Measurements from ENCODE around the gene CCL18.
"Not testable (repeated sequence)": the region's sequence is repeated elsewhere in the genome, so short reads cannot be mapped to it uniquely, and the experiment has no call there.

The CCL18 gene

DNA sequence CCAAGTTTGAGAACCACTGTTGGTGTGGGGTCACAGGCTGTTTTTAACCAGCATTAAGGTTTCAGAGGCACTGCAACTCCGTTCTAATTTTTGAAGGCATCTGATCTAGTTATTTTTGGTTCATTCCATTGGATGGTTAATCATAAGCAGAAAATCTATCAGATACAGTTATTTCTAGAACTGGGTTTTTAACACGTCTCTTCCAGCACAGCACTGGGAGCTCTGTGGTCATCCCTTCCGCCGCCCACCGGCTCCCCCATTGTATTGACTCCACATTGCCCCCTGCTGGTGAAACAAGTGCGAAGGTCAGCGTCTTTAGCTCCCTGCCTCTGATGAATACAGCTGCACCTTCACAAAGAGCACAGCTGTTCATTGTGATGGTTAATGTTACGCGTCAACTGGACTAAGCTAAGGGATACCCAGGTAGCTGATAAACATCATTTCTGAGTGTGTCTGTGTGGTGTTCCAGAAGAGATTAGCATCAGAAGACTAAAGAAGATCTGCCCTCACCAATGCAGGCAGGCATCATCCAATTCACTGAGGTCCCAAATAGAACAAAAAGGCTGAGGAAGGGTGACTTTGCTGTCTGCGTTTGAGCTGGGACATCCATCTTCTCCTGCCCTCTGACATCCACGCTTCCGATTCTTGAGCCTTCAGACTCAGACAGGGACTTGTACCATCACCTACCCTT, 8.5 kb downstream of the CCL18 start:
- no peak for DNase-seq

DNA sequence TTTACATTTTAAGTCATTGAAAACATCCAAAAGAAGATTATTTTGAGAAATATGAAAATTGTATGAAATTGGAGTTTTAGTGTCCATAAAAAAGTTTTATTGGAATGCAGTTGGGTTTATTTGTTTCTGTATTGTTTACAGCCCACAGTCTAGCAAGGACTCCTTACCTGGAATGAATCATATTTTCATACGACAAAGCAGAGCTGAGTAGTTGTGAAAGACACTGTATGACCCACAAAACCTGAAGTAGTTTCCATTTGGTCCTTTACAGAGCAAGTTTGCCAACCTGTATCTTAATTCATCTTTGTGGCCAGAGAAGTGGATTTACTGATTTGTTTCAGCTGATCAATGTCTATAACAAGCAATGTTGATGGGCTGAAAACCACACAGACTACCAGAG, 10.3 kb downstream of the CCL18 start:
- no peak for DNase-seq

DNA sequence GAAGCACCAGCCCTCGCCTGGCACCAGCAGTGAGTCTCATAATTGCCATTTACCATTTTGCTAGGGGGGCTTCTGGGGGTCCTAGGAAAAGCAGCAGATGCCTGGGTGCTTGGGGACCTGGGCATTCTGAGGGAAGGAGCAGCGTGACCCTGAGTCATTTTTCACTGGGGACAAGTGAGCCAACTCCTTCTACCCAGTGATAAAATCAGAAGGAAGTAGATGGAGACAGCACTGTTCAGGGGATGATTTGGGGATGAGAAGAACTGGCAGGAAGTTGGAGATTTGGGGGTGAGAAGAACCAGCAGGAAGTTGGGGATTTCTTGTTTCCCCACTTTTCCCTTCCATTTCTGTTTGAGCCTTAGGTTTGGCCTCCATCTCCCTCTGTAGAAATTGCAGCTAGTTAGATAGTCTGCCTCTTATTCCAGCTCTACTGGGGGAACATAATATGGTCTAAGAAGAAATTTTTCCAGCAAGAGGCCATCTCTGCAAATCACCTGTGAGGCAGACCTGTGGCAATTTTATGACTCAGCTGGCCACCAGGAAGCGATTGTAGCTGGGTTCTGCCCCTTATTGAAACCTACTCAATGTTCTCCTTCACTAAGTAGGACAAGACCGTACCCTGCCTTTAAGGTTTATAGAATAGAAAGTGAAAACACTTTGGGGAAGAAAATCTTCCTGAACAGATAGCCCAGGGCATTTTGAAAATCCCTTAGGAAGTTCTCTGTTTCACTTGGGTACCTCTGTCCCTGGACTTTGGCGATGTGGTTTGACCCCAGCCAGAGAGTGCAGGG, 17.8 kb downstream of the CCL18 start:
- not testable (repeated sequence) for DNase-seq

DNA sequence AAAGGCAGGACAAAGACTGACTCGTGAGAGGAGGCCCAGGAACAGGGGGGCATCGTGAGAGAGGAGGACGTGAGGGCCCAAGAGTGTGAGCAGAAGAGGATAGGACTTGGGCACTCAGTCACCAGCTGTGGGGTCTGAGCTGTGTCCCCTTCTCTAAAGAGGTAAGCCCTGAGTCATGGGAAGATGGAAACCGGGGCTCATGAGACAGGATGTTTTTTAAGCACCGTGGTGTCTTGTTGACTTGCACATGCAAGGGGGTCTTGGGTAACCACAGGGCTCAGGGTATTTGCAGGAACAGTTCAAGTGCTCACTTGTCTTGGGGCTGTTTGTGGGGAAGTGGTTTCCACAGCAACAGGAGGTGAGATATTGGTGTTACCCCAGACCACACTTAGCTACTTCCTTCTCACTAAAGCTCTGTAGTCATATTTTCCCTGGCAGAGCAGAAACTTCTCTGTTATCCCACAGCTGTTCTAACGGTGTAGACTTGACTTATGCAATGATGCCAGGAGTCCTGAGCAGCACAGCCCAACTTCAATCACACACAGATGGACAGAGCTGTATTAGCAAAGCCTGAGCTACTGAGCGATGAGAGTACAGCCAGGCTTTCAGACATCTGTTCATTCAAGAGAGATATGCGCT, 18.5 kb downstream of the CCL18 start:
- DNase-seq: peak; percentile 5

DNA sequence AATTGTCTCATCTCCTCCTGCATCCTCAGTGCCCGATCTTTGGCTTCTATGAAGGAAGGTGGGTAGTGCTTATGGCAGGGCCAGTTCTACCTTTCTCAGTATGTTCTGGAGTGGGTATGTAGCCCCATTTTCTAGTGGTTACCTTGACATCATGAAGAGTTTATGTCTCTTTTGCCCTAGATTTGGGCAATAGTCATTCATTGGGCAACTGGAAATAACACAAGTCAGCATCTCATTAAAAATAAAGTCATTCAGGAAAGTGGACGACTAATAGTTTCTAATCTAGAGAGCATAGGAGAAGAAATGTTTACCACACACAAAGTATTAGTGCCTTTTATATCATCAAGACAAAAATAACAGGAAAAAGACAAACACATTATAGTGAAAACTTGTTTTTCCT, 19.6 kb downstream of the CCL18 start:
- DNase-seq: not testable (repeated sequence)

DNA sequence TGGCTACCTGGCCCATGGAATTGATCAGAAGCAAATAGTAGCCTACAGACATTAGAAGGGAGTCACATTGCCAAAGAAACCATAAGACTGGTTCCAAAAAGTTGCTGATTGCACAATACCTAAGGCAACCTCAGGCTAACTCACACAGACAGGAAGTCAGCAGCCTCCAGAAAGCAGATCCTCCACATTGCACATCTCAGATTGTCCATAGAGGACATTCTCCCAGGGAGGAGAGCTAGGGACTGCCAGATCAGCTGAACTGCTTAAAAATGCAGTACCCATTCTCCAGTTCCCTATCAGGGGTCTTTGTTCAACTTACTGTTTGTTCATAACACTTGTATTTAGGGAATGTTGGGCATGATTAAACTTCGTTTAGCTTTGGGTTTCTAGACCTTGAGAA, 21.7 kb downstream of the CCL18 start:
- no peak for DNase-seq

DNA sequence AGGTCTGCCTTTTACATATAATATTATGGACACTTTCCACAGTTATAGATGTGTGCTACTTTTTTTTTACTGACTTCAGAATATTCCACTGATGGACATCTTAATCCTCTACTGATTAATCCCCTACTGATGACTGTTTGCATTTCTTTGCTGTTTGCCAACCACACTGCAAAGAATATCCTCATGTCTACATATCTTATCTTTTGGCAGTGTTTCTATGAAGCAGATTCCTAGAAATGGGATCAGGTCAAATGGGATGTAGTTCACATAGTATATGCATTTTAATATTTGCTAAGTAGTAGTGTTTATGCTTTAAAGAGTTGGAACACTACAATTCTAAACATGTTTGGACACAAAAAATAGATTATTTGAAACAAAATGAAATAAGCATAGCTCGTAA, 22.7 kb downstream of the CCL18 start:
- DNase-seq: no peak

DNA sequence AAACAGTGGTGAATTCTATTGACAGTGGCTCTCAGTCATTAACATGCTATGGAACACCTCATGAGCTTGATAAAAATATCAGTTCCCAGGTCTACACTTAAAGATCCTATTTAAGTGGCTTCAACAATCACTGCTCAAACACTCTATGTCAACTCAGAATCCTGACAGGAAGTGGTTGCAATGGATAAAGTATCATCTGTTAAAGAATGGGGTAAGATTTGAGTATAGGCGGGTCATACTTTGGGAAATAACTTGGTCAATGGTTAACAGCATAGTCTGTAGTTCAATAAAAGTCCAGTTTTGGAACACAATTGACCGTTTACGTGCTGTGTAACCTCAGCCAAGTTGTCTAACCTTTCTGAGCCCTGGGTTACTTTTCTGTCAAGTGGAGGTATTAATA, 23.4 kb downstream of the CCL18 start:
- DNase-seq: not testable (repeated sequence)

DNA sequence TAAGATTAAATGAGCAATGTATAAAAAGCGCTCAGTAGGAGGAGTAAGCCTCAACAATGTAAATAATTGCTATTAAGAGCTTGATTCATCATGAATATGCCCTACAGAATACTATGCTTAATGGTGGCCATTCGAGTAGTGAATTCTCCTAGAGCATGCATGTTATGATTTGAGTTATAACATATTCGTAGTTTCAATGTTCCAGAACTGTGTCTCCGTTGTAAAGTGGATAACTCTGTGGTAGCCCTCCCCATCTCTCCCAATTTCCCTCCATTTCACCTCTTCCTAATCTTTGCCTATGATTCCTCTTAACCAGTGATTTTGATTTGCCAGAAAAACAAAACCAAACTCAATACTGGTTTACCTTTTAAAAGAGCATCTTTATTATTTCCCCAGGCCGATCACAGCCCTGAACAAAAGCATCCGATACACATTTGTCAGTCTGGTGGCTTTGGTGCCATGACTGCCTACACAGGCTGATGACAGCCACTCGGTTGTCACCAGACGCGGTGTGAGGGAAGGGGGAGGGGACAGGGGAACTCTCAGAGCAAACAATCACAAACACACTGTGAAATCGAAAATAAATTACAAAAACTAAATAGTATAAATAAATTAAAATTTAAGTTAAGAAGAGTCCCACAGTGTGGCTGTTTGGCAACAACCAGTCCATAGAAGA, 24.0 kb downstream of the CCL18 start:
- DNase-seq: not testable (repeated sequence)

DNA sequence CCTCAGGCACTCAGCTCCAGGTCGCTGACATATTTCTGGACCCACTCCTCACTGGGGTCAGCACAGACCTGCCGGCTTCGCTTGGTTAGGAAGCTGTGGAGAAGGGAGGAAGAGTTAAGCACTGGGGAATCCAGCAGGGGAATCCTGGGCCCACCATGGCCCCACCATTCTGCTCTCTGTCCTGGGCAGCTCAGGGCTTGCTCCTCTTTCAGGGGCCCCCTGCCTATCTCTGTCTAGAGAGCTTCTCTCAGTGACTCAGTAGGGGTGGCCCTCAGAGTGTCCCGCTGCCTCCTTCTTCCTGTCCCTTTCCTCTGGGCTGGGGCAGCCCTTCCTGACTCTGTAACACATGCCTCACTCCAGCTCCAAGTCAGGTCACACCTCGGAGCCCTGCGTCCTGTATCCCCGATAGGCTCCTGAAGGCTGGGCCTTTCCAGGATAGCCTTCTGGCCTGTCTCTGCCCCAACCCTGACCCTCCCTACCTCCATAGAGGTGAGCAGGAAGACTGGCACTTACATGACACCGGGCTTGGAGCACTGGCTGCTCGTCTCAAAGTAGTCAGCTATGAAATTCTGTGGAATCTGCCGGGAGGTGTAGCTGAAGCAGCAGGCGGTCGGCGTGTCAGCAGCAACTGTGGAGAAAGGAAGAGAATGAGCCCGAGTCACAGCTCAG, 24.7 kb downstream of the CCL18 start:
- no peak for DNase-seq

DNA sequence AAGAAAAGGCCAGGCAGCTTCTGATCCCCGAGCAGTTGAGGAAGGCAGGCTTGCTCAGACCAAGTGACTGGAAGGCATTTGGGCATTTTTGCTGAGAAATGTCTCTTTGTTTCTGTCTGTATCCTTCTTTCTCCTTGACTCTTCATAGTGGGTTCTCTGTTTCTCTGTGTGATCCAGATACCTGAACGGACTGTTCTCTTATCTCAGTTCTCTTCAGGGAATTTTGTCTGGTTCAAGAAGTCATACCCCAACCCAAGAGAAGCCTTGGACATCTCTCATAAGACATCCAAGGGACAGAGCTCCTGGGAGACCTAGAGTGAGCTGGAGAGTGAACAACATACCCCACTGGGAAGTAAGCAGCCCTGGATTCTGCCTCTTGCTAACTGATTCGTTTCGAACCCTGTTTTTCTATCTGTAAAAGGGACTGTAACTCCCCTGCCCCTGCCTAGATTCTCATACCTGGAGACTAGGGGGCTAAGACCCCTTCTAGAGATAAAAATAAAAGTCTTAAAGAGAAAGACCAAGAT, 25.3 kb downstream of the CCL18 start:
- no peak for DNase-seq

DNA sequence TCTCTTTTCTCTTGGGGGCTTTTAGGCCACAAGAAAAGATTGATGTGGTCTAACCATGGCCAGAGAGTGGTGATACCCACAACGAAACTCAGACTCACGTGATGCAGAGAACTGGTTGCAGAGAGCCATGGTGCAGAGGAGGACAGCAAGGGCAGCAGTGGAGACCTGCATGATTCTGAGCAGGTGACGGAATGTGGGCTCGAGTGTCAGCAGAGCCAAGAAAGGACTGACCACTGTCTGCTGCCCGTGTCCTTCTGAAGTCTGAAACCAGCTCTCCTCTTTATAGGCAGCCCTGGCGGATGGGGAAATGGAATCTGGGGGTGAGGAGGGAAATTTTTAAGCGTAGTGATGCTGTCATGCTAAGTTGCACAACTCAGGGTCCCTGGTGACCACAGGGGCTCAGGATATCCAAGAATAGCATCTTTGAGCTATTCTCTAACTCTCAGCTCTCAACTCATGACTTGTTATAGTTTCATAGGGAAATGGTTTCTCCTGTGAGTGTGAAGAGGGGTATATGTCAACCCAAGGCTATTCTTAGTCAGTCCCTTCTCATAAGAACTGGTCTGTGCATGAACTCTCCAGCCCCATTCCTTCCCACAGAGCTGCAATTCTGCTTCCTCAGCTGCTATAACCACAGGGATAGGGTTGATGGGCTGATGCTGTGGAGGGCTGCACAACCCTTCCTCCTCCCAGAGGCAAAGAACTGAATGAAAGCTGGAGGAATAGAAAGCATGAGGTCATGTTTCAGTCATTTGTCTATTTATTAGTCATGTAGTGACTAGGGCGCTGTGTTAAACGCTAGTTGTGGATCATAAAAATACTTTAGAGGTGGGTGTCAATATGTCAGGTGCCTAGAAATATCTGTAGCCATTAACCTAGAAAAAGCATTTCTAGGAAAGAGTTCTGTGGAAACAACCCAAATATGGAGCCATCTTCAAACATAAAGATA, 26.1 kb downstream of the CCL18 start, which contains the start of gene CCL3:
Gene CCL3, minus strand, starts transcription at position 256 of the 949 bp plus-strand sequence. Its CDS starts 85 bp downstream, at position 171.
- DNase-seq: no peak

DNA sequence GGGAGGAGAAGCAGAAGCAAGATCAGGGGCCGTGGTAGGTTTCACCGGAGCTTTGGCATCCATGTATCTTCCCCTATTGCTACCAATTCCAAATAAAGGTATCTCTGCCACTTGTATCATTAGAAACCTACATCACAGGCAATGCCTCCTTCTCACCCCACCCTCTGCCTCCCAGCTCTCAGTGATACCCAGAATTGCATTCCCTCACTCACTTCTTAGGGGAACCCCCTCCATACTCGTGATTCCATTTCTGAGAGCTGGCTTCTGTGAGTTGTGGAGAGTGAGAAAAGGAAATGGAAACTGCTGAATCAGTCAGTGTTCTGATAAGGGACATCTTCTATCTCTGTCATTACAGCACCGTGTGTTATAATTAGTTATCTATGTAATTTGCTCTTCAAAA, 28.2 kb downstream of the CCL18 start:
- DNase-seq: no peak

DNA sequence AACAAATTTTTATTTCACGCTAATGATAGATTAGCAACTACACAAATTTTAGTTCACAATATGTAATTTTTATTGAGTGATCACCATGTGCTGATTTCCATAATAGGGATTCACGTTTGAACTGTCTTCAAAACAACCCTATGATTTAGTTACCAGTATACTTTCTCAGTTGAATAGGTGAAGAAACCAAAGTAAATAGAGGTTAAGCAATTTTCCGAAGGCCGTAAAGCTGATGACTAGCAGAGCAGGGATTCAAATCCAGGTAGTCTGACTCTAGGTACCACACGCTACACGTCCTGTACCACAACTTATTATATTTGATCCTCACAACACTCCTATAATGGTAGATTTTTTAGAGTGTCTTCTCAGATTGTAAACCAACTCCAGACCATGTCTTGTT, 28.6 kb downstream of the CCL18 start:
- not testable (repeated sequence) for DNase-seq

DNA sequence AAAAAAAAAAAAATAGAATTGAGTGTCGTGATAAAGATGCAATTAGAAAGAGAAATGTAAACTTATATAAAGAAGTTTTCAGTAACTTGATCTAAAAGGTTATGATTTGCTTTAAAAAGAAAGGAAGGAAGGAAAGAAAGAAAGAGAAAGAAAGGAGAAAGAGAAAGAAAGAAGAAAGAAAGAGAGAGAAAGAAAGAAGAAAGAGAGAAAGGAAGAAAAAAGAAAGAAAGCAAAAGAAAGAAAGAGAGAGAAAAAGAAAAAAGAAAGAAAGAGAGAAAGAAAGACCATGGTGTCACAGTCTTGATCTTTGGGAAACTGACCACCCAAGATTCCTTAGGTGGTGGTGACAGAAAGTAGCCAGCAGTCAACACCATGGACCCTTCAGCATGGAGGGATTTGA, 30.2 kb downstream of the CCL18 start:
- no peak for DNase-seq

DNA sequence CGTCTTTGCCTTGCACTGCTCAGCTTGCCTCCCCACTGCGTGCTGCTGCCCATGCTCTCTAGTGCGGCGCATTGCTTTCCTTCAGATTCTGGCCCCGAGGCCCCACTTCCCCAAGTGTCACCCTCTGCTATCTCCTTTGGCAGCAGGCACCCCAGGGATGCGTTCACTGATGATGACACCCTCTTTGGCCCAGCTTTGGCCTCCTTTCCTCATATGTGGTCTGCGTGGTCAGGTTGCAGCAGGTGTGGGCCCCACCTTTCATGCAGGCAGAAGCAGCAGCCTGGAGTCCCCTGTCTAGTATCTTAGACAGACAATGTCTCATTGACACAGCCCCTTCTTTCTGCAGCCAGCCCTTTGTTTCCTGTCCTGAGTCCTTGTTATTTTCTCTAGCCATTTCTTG, 30.7 kb downstream of the CCL18 start:
- no peak for DNase-seq

DNA sequence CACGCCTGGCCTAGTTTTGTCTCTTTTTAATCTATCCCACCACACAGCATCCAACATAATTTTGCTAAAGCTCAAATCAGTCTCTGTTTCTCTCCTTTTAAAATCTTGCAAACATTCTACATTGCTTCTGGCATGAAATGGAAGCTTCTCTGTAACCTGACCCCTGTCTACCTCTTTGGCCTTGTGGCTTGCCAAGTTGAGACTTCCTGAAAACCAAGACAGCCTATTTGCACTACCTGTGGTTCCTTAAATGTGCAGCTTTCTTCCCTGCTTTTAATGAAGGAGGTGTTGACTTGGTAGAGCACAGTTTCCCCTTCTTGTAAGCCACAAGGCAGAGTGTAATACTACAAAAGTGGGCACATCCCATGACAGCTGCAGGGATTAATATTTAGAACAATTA, 31.9 kb downstream of the CCL18 start:
- no peak for DNase-seq

DNA sequence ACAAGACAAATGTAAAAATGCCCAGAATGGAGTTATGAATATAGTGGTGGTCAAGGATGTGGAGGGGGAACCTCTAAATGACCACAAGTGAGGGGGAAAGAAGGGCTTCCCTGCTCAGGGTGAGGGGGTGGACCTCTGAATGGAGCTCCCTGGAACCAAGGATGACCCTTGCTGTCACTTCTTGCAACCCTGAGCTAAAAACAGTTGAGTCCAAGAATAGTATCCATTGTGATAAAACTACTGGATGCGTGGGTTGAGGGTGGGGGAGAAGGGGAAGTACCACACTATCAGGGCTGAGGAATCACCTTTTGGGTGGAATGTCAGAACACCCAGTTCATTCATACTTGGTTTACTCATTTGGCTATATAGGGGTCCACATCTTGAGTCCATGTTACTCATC, 34.9 kb downstream of the CCL18 start:
- DNase-seq: not testable (repeated sequence)

DNA sequence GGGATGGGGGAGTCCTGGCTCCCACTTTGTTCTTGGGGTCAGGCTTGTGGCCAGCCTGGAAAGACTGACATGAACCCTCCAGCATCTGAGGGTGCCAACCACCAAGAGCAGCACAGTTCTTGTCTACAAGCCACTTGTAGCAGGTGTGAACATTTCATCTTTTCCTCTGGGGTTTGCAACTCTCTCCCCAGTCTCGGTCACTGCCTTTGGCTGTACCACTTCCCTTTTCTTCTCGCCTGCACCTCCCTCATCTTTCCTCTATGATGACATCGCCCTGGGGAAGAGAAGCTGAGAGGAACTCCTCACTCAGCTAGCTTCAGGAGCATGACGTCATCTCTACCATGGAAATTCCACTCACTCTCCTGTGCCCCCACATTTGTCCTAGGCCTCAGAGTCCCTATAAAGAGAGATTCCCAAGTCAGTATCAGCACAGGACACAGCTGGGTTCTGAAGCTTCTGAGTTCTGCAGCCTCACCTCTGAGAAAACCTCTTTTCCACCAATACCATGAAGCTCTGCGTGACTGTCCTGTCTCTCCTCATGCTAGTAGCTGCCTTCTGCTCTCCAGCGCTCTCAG, 39.4 kb downstream of the CCL18 start, which contains the start of gene CCL4:
Gene CCL4, plus strand, starts transcription at position 427 of the 575 bp plus-strand sequence. Its CDS starts 79 bp downstream, at position 506.
- not testable (repeated sequence) for DNase-seq

DNA sequence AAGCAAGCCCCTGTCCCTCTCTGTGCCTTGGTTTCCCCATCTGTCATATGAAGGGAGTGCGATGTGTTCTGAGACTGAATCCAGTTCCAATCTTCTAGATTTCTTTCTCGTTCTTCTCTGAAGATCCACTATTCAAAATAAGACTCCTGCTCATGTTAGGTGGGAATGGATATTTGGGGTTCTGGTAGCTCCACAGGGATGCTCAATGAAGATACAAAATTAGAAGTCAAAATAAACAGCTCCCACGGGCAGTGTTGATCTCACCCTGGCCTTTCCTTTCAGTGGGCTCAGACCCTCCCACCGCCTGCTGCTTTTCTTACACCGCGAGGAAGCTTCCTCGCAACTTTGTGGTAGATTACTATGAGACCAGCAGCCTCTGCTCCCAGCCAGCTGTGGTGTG, 40.2 kb downstream of the CCL18 start:
- not testable (repeated sequence) for DNase-seq

DNA sequence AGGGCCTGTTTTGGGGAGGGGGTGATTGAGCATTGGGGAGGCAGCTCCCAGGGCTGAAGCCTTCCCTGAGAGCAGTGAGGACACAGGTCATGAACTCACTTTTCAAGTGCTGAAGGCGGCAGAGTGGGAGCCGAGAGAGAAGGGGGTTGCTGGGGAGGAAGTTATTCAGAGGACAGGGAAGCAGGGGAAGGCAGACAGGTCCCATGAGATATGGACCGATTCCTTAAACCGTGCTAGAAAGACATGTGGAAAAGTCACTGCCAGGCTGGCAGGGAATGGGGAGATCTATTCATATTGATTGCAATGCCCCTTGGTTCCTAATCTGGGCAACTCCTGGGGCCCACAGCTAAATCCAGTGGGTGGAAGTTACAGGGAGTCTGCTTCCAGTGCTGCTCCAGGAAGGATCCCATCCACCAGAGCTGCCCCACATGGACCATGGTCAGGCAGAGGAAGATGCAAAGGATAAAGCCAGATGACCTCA, 40.7 kb downstream of the CCL18 start:
- no peak for DNase-seq

All from NCI-H1436 treated with DMSO at 0.1 percent for 48 hours (cell line).